ENCODE measurements around the gene DAB1. TPM values are rescaled to one million over a fixed set of nuclear protein-coding genes. Genes with fewer than 3 reads are reported as not detected.

The DAB1 gene
- total RNA-seq, 4 donors from 2014 or later, result under 0.01 to 5.9 (median 0.61) TPM

DNA sequence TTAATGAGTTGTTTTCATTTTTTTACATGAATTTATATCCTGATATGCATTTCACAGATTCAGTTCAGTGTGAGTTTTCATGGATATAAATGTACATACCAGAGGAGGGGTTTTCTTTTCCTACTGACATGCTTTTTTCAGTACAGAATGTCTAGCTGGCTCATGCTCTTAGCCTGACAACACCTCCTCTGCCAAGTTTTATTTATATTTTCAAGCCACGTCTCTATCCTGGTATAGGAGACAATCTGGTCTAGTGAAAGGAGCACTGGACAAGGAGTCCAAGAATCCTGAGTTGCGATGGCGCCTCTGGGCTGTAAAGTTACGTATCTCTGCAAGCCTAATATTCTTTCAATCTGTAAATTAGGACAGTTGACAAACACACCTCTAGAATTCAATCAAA, 4.9 kb downstream of the DAB1 start:
- Histone ChIP-seq H3K27ac (no peak overlapping the region), H3K4me3 (no peak overlapping the region), H3K27me3 (peaks cover 0 to 32% of the 10 kb centered on the region in 2 donors), H3K9me3 (no peaks in the 10 kb centered on the region), H3K4me1 (peaks cover 0 to 10% of the 10 kb centered on the region in 2 donors), H3K36me3 (no peaks in the 10 kb centered on the region)
- no peak for TF ChIP-seq POLR2A (IDR thresholded peaks at IDR 0.05)
- TF ChIP-seq CTCF (IDR thresholded peaks at IDR 0.05), result no peak
- intact Hi-C loops (cut with DNase I; ENCODE audit: low total_unique reads), result no loop called here
- no peak for DNase-seq

GRCh38 chr1:57411262-57411661, 12.6 kb downstream of the DAB1 start:
- intact Hi-C loops (cut with DNase I; ENCODE audit: low total_unique reads), result no loop called here
- no peak for DNase-seq

GRCh38 chr1:57410508-57410907, 13.4 kb downstream of the DAB1 start:
- Histone ChIP-seq H3K9me3 (no peaks in the 10 kb centered on the region), H3K4me1 (no peaks in the 10 kb centered on the region), H3K36me3 (no peaks in the 10 kb centered on the region), H3K27me3 (no peaks in the 10 kb centered on the region), H3K4me3 (no peak overlapping the region), H3K27ac (no peak overlapping the region)
- TF ChIP-seq CTCF (IDR thresholded peaks at IDR 0.05) (no peak), POLR2A (IDR thresholded peaks at IDR 0.05) (no peak)
- intact Hi-C loops (cut with DNase I; ENCODE audit: low total_unique reads), result no loop called here
- DNase-seq, result no peak

More at GRCh38 chr1:57411262-57411661, 12.6 kb downstream of the DAB1 start:
- Histone ChIP-seq H3K27me3 (no peaks in the 10 kb centered on the region), H3K27ac (no peak overlapping the region), H3K36me3 (no peaks in the 10 kb centered on the region), H3K4me1 (no peaks in the 10 kb centered on the region), H3K4me3 (no peak overlapping the region), H3K9me3 (no peaks in the 10 kb centered on the region)
- TF ChIP-seq CTCF (IDR thresholded peaks at IDR 0.05) (no peak), POLR2A (IDR thresholded peaks at IDR 0.05) (no peak)

DNA sequence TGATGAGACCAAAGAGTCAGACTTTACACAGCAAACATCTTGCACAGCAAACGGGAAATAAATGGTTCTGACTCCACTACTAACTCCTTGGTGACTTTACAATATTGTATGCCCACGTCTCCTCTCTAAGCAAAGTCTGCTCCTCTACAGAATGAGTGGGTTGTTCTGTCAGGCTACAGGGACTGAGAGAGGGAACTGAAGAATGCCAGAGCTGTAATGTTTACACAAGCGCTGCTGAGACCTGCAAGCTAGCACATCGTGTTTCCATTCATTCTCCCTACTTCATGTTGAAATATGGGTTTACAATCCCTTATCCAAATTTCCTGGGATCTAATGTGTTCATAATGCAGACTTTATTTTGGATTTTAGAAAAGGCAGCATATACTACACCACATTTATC, 15.9 kb downstream of the DAB1 start:
- Histone ChIP-seq H3K9me3 (no peaks in the 10 kb centered on the region), H3K4me3 (no peak overlapping the region), H3K36me3 (no peaks in the 10 kb centered on the region), H3K4me1 (no peaks in the 10 kb centered on the region), H3K27ac (no peak overlapping the region), H3K27me3 (no peaks in the 10 kb centered on the region)
- DNase-seq, result no peak
- no peak for TF ChIP-seq POLR2A (IDR thresholded peaks at IDR 0.05)
- no peak for TF ChIP-seq CTCF (IDR thresholded peaks at IDR 0.05)
- intact Hi-C loops (cut with DNase I; ENCODE audit: low total_unique reads), result no loop called here

GRCh38 chr1:57406428-57406970, 17.4 kb downstream of the DAB1 start:
- TF ChIP-seq POLR2A (IDR thresholded peaks at IDR 0.05), result no peak
- no peak for TF ChIP-seq CTCF (IDR thresholded peaks at IDR 0.05)
- H3K4me3 ChIP-seq, result no peak overlapping the region
- no peak overlapping the region for H3K27ac ChIP-seq
- no peaks in the 10 kb centered on the region for H3K27me3 ChIP-seq
- DNase-seq, result no peak
- no peaks in the 10 kb centered on the region for H3K9me3 ChIP-seq
- H3K4me1 ChIP-seq, result no peaks in the 10 kb centered on the region
- no peaks in the 10 kb centered on the region for H3K36me3 ChIP-seq
- intact Hi-C loops (cut with DNase I; ENCODE audit: low total_unique reads), result no loop called here
